HepG2 (cell line): ENCODE measurements around the gene BCAM. TPM values are rescaled to one million over a fixed set of nuclear protein-coding genes. Genes with fewer than 3 reads are reported as not detected.

ENCODE experiments used
- FOXC1 ChIP-seq: sonication (generic); formaldehyde crosslinking; IDR thresholded peaks from 2 replicates; pipeline ENCODE4 v1.8.0; 2022; ENCODE audit warnings: mild to moderate bottlenecking, missing genetic modification reagents, borderline replicate concordance
- GATAD2A ChIP-seq: IDR thresholded peaks from 2 replicates; pipeline ENCODE4 v1.6.1; 2016
- HNF4A ChIP-seq: sonication (generic); formaldehyde crosslinking; IDR thresholded peaks from 2 replicates; pipeline ENCODE4 v1.4.0; 2020; ENCODE audit warnings: missing genetic modification reagents
- HOXA5 ChIP-seq: sonication (generic); formaldehyde crosslinking; IDR thresholded peaks from 2 replicates; pipeline ENCODE4 v1.4.0; 2020; ENCODE audit warnings: missing genetic modification reagents
- KLF16 ChIP-seq, 2 experiments: sonication (generic) in 1 of 2; formaldehyde crosslinking in 1 of 2; IDR thresholded peaks; 2 replicates each; pipeline versions ENCODE4 v1.6.1 to v1.8.0; 2016 to 2023; ENCODE audit warnings: missing genetic modification reagents in 2 of 2, missing compliant biosample characterization in 1 of 2
- MIER2 ChIP-seq: IDR thresholded peaks from 2 replicates; pipeline ENCODE4 v1.6.1; 2016; ENCODE audit warnings: missing biosample characterization, missing genetic modification reagents
- MXD4 ChIP-seq: IDR thresholded peaks from 2 replicates; pipeline ENCODE4 v1.6.1; 2016; ENCODE audit warnings: mild to moderate bottlenecking, missing biosample characterization, missing genetic modification reagents
- MYC ChIP-seq: sonication (generic); formaldehyde crosslinking; IDR thresholded peaks from 2 replicates; pipeline ENCODE4 v1.9.0; 2021; ENCODE audit warnings: missing genetic modification reagents, borderline replicate concordance
- NFYC ChIP-seq: IDR thresholded peaks from 2 replicates; pipeline ENCODE4 v1.6.1; 2016; ENCODE audit warnings: missing genetic modification reagents, missing compliant biosample characterization
- RBFOX2 ChIP-seq: fragments of 200-400 bp; formaldehyde crosslinking; IDR thresholded peaks from 2 replicates; pipeline ENCODE4 v1.6.1; 2017; ENCODE audit warnings: low read depth, mild to moderate bottlenecking, low read length
- SALL1 ChIP-seq: sonication (generic); formaldehyde crosslinking; IDR thresholded peaks from 2 replicates; pipeline ENCODE4 v1.8.0; 2022; ENCODE audit warnings: mild to moderate bottlenecking, missing genetic modification reagents
- YEATS4 ChIP-seq: sonication (generic); formaldehyde crosslinking; IDR thresholded peaks from 2 replicates; pipeline ENCODE4 v1.4.0; 2020; ENCODE audit warnings: missing genetic modification reagents, borderline replicate concordance
- ZBTB7A ChIP-seq: sonication (generic); formaldehyde crosslinking; IDR thresholded peaks from 2 replicates; pipeline ENCODE4 v1.8.0; 2022; ENCODE audit warnings: mild to moderate bottlenecking, missing genetic modification reagents
- ZBTB7B ChIP-seq: sonication (generic); formaldehyde crosslinking; IDR thresholded peaks from 2 replicates; pipeline ENCODE4 v1.4.0; 2020; ENCODE audit warnings: missing genetic modification reagents
- ZNF121 ChIP-seq: sonication (generic); formaldehyde crosslinking; IDR thresholded peaks from 2 replicates; pipeline ENCODE4 v1.5.0; 2020; ENCODE audit warnings: mild to moderate bottlenecking, missing genetic modification reagents
- ZNF501 ChIP-seq: sonication (generic); formaldehyde crosslinking; IDR thresholded peaks from 2 replicates; pipeline ENCODE4 v1.5.1; 2020; ENCODE audit warnings: mild to moderate bottlenecking, moderate library complexity, missing genetic modification reagents
- ZNF768 ChIP-seq: sonication (generic); formaldehyde crosslinking; IDR thresholded peaks from 2 replicates; pipeline ENCODE4 v1.4.0; 2020; ENCODE audit warnings: missing genetic modification reagents
- ZSCAN21 ChIP-seq: sonication (generic); formaldehyde crosslinking; IDR thresholded peaks from 2 replicates; pipeline ENCODE4 v1.8.0; 2022; ENCODE audit warnings: mild to moderate bottlenecking, missing genetic modification reagents, moderate library complexity, borderline replicate concordance
- ZSCAN22 ChIP-seq: sonication (generic); formaldehyde crosslinking; IDR thresholded peaks from 2 replicates; pipeline ENCODE4 v1.4.0; 2020; ENCODE audit warnings: mild to moderate bottlenecking, missing genetic modification reagents
- polyA plus RNA-seq, 8 experiments: library from polyadenylated mRNA; depleted of rRNA in 3 of 8; stranded (reverse) in 7 of 8; unstranded in 1 of 8; fragments of >200 nt; fragmentation: Illumina TruSeq in 4 of 8; extraction: Trizol in 4 of 8; gene quantifications; 2 replicates each; pipeline versions ENCODE4 v1.2.1 to v1.2.3, GENCODE V29; 2011 to 2016; ENCODE audit warnings: low read depth in 4 of 8, missing spikeins in 1 of 8, mixed read lengths in 1 of 8; ENCODE audit not compliant: insufficient read depth in 1 of 8
- total RNA-seq, 5 experiments: library from RNA; depleted of rRNA; stranded (reverse); fragments of >200 nt; fragmentation: Illumina TruSeq; extraction: Trizol; gene quantifications; 2 replicates each; pipeline ENCODE4 v1.2.3, GENCODE V29; 2016; ENCODE audit warnings: low read depth in 1 of 5
- TF ChIP-seq, protein P1 (sequence below): sonication (generic); formaldehyde crosslinking; IDR thresholded peaks from 2 replicates; pipeline ENCODE4 v1.5.1; 2020; ENCODE audit warnings: mild to moderate bottlenecking, missing genetic modification reagents, moderate library complexity
- TF ChIP-seq, protein P2 (sequence below): IDR thresholded peaks from 2 replicates; pipeline ENCODE4 v1.6.1; 2016; ENCODE audit warnings: mild to moderate bottlenecking, missing biosample characterization, missing genetic modification reagents
- TF ChIP-seq, protein P3 (sequence below): IDR thresholded peaks from 2 replicates; pipeline ENCODE4 v1.6.1; 2016; ENCODE audit warnings: mild to moderate bottlenecking
- TF ChIP-seq, protein P4 (sequence below): IDR thresholded peaks from 2 replicates; pipeline ENCODE4 v1.6.1; 2016; ENCODE audit warnings: missing genetic modification reagents, missing compliant biosample characterization
- TF ChIP-seq, protein P5 (sequence below): sonication (generic); formaldehyde crosslinking; IDR thresholded peaks from 2 replicates; pipeline ENCODE4 v1.4.0; 2020; ENCODE audit warnings: missing genetic modification reagents

Gene BCAM
- total and polyA plus RNA-seq, 2 of the 13 experiments (the other 11 are each of a cell fraction or from before 2014, with no cell fraction given): 51.2 to 62.7 TPM

DNA sequence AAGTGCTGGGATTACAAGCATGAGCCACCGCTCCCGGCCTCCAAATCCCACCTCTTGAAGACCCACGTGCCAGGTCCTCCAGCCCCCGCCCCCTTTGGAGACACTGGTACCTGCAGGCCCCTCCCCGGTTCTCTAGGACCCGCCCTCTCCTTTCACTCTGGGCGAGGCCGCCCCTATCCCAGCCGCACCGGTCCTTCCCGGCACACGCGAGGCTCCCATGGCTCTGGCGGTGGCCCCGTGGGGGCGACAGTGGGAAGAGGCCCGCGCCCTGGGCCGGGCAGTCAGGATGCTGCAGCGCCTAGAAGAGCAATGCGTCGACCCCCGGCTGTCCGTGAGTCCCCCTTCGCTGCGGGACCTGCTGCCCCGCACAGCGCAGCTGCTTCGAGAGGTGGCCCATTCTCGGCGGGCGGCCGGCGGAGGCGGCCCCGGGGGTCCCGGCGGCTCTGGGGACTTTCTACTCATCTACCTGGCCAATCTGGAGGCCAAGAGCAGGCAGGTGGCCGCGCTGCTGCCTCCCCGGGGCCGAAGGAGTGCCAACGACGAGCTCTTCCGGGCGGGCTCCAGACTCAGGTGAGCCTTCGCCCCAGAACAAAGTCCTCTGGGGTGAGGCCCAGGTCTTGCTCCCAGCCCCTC is 31.1 kb upstream of the BCAM start, which contains the start of gene CBLC (continued):
- TF ChIP-seq ZNF768 (CRISPR knock-in tag) (peak; percentile 30; the same call in 1 of the 2 replicates), YEATS4 (CRISPR knock-in tag) (no peak), FOXC1 (CRISPR knock-in tag) (no peak), ZSCAN21 (no peak), HNF4A (CRISPR knock-in tag) (peak; percentile 35; the same call in 1 of the 2 replicates), SALL1 (CRISPR knock-in tag) (peak; percentile 49; the same call in 1 of the 2 replicates), ZSCAN22 (CRISPR knock-in tag) (peak; percentile 91), NFYC (CRISPR knock-in tag) (0 out of 2 replicates have a peak, but pooled peaks have one; percentile 19), ZBTB7A (CRISPR knock-in tag) (0 out of 2 replicates have a peak, but pooled peaks have one; percentile 49), ZBTB7B (peak; percentile 90), GATAD2A (CRISPR knock-in tag) (0 out of 2 replicates have a peak, but pooled peaks have one; percentile 19), MYC (CRISPR knock-in tag) (peak; percentile 46; the same call in 1 of the 2 replicates), MIER2 (CRISPR knock-in tag) (no peak), ZNF501 (CRISPR knock-in tag) (0 out of 2 replicates have a peak, but pooled peaks have one; percentile 14), MXD4 (CRISPR knock-in tag) (peak; percentile 62; the same call in 1 of the 2 replicates), ZNF121 (CRISPR knock-in tag) (no peak), KLF16 (CRISPR knock-in tag; IDR thresholded peaks at IDR 0.05) (0 out of 4 replicates have a peak, but pooled peaks of 1 of the 2 experiments have one; percentile 45), HOXA5 (no peak), RBFOX2 (peak; percentile 74)
- TF ChIP-seq, protein P1, sequence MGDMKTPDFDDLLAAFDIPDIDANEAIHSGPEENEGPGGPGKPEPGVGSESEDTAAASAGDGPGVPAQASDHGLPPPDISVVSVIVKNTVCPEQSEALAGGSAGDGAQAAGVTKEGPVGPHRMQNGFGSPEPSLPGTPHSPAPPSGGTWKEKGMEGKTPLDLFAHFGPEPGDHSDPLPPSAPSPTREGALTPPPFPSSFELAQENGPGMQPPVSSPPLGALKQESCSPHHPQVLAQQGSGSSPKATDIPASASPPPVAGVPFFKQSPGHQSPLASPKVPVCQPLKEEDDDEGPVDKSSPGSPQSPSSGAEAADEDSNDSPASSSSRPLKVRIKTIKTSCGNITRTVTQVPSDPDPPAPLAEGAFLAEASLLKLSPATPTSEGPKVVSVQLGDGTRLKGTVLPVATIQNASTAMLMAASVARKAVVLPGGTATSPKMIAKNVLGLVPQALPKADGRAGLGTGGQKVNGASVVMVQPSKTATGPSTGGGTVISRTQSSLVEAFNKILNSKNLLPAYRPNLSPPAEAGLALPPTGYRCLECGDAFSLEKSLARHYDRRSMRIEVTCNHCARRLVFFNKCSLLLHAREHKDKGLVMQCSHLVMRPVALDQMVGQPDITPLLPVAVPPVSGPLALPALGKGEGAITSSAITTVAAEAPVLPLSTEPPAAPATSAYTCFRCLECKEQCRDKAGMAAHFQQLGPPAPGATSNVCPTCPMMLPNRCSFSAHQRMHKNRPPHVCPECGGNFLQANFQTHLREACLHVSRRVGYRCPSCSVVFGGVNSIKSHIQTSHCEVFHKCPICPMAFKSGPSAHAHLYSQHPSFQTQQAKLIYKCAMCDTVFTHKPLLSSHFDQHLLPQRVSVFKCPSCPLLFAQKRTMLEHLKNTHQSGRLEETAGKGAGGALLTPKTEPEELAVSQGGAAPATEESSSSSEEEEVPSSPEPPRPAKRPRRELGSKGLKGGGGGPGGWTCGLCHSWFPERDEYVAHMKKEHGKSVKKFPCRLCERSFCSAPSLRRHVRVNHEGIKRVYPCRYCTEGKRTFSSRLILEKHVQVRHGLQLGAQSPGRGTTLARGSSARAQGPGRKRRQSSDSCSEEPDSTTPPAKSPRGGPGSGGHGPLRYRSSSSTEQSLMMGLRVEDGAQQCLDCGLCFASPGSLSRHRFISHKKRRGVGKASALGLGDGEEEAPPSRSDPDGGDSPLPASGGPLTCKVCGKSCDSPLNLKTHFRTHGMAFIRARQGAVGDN (CRISPR knock-in tag): peak; percentile 86
- TF ChIP-seq, protein P2, sequence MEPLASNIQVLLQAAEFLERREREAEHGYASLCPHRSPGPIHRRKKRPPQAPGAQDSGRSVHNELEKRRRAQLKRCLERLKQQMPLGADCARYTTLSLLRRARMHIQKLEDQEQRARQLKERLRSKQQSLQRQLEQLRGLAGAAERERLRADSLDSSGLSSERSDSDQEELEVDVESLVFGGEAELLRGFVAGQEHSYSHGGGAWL: peak; percentile 84
- TF ChIP-seq, protein P3, sequence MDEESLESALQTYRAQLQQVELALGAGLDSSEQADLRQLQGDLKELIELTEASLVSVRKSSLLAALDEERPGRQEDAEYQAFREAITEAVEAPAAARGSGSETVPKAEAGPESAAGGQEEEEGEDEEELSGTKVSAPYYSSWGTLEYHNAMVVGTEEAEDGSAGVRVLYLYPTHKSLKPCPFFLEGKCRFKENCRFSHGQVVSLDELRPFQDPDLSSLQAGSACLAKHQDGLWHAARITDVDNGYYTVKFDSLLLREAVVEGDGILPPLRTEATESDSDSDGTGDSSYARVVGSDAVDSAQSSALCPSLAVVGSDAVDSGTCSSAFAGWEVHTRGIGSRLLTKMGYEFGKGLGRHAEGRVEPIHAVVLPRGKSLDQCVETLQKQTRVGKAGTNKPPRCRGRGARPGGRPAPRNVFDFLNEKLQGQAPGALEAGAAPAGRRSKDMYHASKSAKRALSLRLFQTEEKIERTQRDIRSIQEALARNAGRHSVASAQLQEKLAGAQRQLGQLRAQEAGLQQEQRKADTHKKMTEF (CRISPR knock-in tag): peak; percentile 50; the same call in 1 of the 2 replicates
- TF ChIP-seq, protein P4, sequence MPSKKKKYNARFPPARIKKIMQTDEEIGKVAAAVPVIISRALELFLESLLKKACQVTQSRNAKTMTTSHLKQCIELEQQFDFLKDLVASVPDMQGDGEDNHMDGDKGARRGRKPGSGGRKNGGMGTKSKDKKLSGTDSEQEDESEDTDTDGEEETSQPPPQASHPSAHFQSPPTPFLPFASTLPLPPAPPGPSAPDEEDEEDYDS: 0 out of 2 replicates have a peak, but pooled peaks have one; percentile 9
- TF ChIP-seq, protein P5, sequence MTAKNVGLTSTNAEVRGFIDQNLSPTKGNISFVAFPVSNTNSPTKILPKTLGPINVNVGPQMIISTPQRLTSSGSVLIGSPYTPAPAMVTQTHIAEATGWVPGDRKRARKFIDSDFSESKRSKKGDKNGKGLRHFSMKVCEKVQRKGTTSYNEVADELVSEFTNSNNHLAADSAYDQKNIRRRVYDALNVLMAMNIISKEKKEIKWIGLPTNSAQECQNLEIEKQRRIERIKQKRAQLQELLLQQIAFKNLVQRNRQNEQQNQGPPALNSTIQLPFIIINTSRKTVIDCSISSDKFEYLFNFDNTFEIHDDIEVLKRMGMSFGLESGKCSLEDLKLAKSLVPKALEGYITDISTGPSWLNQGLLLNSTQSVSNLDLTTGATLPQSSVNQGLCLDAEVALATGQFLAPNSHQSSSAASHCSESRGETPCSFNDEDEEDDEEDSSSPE (CRISPR knock-in tag): peak; percentile 32; the same call in 1 of the 2 replicates
